A673 (cell line): ENCODE measurements around the gene FBXO9. TPM values are rescaled to one million over a fixed set of nuclear protein-coding genes. Genes with fewer than 3 reads are reported as not detected.
A peak's percentile ranks its signal among the peaks of the same experiment; 100 is the strongest.

Source experiments
- BruUV-seq: library from RNA; stranded (reverse); fragments of 400-500 nt; replicated peaks from 2 replicates; lab custom pipeline; 2021; lab: Mats Ljungman, UMichigan
- CTCF ChIA-PET: fragments of 300-600 bp; sonication (Branson Sonifier 250); formaldehyde crosslinking; loops from one replicate; lab custom pipeline; 2022; ENCODE audit warnings: antibody characterized with exemption; lab: Charles Lee
- POLR2A ChIA-PET: fragments of 300-600 bp; sonication (Branson Sonifier 250); formaldehyde crosslinking; loops from one replicate; lab custom pipeline; 2022; ENCODE audit warnings: antibody characterized with exemption; ENCODE audit not compliant: low non-redundant PET; lab: Charles Lee
- DNase-seq: peaks from one replicate; pipeline ENCODE4 v3.0.0-alpha.2; 2015; ENCODE audit warnings: low spot score
- H3K27ac ChIP-seq: fragments of 200-600 bp; sonication (generic); 2 replicates; pipeline ENCODE4 v1.5.1; 2016; ENCODE audit warnings: mixed run types, low read depth, mild to moderate bottlenecking, mixed read lengths, antibody characterized with exemption, low read length; ENCODE audit not compliant: poor library complexity, severe bottlenecking
- H3K27me3 ChIP-seq: fragments of 200-600 bp; sonication (generic); replicated peaks from 2 replicates; pipeline ENCODE4 v1.6.1; 2017; ENCODE audit warnings: mixed run types, low read depth, mild to moderate bottlenecking, mixed read lengths, antibody characterized with exemption, low read length; ENCODE audit not compliant: insufficient read depth, poor library complexity
- H3K36me3 ChIP-seq: fragments of 200-600 bp; sonication (generic); 2 replicates; pipeline ENCODE4 v1.6.1; 2016; ENCODE audit warnings: mixed run types, mild to moderate bottlenecking, mixed read lengths, antibody characterized with exemption, low read length; ENCODE audit not compliant: insufficient read depth, poor library complexity, severe bottlenecking
- H3K4me1 ChIP-seq: fragments of 200-600 bp; sonication (generic); 2 replicates; pipeline ENCODE4 v1.6.1; 2017; ENCODE audit warnings: mixed run types, mild to moderate bottlenecking, mixed read lengths, antibody characterized with exemption, low read length; ENCODE audit not compliant: insufficient read depth, poor library complexity, severe bottlenecking
- H3K4me3 ChIP-seq: fragments of 200-600 bp; sonication (generic); 2 replicates; pipeline ENCODE4 v1.5.1; 2016; ENCODE audit warnings: low read depth, mixed run types, mild to moderate bottlenecking, mixed read lengths, low read length; ENCODE audit not compliant: poor library complexity, severe bottlenecking
- H3K9me3 ChIP-seq: fragments of 200-600 bp; sonication (generic); 2 replicates; pipeline ENCODE4 v1.6.1; 2016; ENCODE audit warnings: mixed run types, low read depth, mild to moderate bottlenecking, mixed read lengths, antibody characterized with exemption, low read length; ENCODE audit not compliant: poor library complexity, severe bottlenecking
- EZH2 ChIP-seq: fragments of 200-600 bp; sonication (generic); IDR thresholded peaks from 2 replicates; pipeline ENCODE4 v1.6.1; 2017; ENCODE audit warnings: borderline replicate concordance, low read depth, mild to moderate bottlenecking, mixed read lengths, antibody characterized with exemption, low read length; ENCODE audit not compliant: poor library complexity, severe bottlenecking
- intact Hi-C: fragments of 100-400 bp; cut with micrococcal nuclease; formaldehyde crosslinking; loops from one replicate; pipeline ENCODE4 v1.10.0; 2022; ENCODE audit not compliant: unreplicated experiment
- total RNA-seq: library from RNA; stranded (reverse); gene quantifications from 2 replicates; pipeline ENCODE4 v1.2.3, GENCODE V29; 2021
- TF ChIP-seq, protein P1 (sequence below): fragments of 300-800, 200-600 bp; sonication (generic); conservative IDR thresholded peaks from 2 replicates; pipeline ENCODE4 v1.5.1; 2017; ENCODE audit warnings: low read depth, mild to moderate bottlenecking, antibody characterized with exemption, low read length, moderate library complexity, mixed read lengths

Gene FBXO9
- total RNA-seq, 1 experiment from 2014 or later: 76.7 TPM

DNA sequence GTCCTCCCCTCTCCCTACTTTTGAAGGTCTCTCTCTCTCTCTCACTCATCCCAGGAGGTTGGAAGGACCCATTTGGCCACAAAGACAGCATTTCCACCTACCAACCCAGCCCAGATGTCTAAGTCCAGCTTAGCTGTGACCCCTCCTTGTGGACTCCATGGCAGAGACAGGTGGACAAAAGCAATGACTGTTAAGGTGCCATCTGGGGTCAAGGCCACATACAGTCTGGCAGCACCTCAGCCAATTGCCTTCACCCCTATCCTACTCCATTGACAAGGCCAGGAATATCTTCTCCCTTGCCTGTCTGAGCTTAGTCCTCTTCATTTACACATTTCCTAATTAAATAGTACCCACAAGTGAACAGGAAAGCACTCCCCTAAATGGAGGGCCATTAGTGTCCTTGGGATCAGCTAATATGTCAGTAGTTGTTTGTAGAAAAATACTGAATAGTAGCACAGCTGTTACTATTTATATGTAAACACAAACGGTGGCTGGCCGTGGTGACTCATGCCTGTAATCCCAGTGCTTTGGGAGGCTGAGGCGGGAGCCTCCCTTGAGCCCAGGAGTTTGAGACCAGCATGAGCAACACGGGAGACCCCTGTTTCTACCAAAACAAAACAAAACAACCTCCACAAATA, 54.7 kb downstream of the FBXO9 start:
- POLR2A ChIA-PET: no interaction called here
- Histone ChIP-seq H3K4me1 (no peaks in the 10 kb centered on the region), H3K4me3 (no peak overlapping the region), H3K9me3 (no peaks in the 10 kb centered on the region), H3K27ac (no peak overlapping the region), H3K36me3 (no peaks in the 10 kb centered on the region), H3K27me3 (no peaks in the 10 kb centered on the region)
- DNase-seq: peak; percentile 25
- TF ChIP-seq EZH2: no peak
- TF ChIP-seq, protein P1, sequence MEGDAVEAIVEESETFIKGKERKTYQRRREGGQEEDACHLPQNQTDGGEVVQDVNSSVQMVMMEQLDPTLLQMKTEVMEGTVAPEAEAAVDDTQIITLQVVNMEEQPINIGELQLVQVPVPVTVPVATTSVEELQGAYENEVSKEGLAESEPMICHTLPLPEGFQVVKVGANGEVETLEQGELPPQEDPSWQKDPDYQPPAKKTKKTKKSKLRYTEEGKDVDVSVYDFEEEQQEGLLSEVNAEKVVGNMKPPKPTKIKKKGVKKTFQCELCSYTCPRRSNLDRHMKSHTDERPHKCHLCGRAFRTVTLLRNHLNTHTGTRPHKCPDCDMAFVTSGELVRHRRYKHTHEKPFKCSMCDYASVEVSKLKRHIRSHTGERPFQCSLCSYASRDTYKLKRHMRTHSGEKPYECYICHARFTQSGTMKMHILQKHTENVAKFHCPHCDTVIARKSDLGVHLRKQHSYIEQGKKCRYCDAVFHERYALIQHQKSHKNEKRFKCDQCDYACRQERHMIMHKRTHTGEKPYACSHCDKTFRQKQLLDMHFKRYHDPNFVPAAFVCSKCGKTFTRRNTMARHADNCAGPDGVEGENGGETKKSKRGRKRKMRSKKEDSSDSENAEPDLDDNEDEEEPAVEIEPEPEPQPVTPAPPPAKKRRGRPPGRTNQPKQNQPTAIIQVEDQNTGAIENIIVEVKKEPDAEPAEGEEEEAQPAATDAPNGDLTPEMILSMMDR: no peak
- CTCF ChIA-PET: no interaction called here
- no TSS peak for BruUV-seq
- intact Hi-C loops: no loop called here

GRCh38 chr6:53124131-53124800, 59.1 kb downstream of the FBXO9 start:
- ChIA-PET CTCF (no interaction called here), POLR2A (no interaction called here)
- Histone ChIP-seq H3K36me3 (no peaks in the 10 kb centered on the region), H3K4me1 (no peaks in the 10 kb centered on the region), H3K9me3 (no peaks in the 10 kb centered on the region), H3K4me3 (no peak overlapping the region), H3K27me3 (no peaks in the 10 kb centered on the region), H3K27ac (no peak overlapping the region)
- no peak for DNase-seq
- no TSS peak for BruUV-seq
- intact Hi-C loops: no loop called here
- TF ChIP-seq EZH2: no peak
- TF ChIP-seq, protein P1: no peak

GRCh38 chr6:53125276-53125675, 60.1 kb downstream of the FBXO9 start:
- Histone ChIP-seq H3K4me1 (no peaks in the 10 kb centered on the region), H3K27ac (no peak overlapping the region), H3K9me3 (no peaks in the 10 kb centered on the region), H3K36me3 (no peaks in the 10 kb centered on the region), H3K4me3 (no peak overlapping the region), H3K27me3 (no peaks in the 10 kb centered on the region)
- ChIA-PET POLR2A (no interaction called here), CTCF (no interaction called here)
- no peak for TF ChIP-seq EZH2
- TF ChIP-seq, protein P1: no peak
- no peak for DNase-seq
- no TSS peak for BruUV-seq
- intact Hi-C loops: no loop called here
